T1000 (cell line): ENCODE data around the gene CFAP77.

Experiments used
- DNase-seq: peaks from one replicate; lab custom pipeline; 2025; ENCODE audit warnings: mixed read lengths; lab: John Stamatoyannopoulos, UW

The CFAP77 gene

DNA sequence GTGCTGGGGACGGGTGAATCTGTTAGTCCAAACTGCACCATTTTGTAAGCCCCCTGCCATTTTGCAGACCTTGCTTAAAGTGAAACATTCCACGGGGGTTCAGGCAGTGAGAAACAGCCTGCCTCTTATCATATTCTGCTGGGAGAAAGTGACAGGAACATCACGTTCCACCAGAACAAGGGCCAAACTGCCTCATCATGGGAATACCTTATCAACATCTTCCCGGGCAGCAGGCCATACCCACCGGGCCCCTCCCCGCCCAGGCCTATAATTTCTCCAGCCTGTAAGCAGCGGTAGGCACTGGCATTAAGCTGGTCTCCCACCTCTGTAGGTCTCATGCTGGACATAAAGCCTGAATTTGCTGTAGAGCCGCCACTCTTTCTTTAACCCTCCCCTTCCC lies 1.5 kb upstream of the CFAP77 start:
- DNase-seq = no peak

DNA sequence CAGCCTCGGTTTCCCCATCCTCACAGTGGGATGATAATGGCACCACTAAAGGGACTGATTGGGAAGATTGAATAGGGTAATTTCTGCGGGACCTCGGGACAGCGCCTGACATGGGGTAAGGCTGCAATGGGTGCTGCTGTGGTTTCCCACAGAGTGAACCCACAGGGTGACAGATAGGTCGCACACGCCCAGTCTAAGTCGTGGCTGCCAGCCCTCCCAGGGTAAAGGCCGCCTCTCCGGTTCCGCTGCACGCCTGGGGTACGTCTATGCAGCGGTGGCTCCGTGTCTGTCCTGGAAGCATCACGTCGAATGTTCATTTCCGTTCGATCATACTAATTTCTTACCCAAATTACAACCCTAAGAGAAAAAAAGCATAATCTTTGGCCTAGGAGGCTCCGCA lies 631 bp downstream of the CFAP77 start:
- DNase-seq = no peak

DNA sequence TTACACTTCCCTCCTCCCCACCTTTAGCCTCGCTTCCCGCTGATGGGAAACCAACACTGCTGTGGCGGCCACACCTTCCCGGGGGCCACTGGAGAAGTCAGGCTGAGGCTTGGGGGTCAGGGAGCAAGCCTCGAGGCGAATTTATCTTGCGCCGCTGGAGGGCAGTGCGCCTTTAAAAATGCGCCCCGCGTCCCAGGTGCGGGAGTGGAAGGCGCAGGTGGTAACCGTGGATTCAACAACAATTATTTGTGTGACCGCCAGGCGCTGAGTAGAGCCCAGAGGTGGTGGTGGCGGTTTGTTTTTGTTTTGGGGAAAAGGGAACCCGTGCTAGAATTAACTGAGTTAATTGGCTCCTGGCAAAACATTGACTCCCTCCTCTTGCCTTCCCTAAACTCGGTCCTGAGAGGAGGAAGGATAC lies 1.1 kb downstream of the CFAP77 start:
- DNase-seq = no peak

DNA sequence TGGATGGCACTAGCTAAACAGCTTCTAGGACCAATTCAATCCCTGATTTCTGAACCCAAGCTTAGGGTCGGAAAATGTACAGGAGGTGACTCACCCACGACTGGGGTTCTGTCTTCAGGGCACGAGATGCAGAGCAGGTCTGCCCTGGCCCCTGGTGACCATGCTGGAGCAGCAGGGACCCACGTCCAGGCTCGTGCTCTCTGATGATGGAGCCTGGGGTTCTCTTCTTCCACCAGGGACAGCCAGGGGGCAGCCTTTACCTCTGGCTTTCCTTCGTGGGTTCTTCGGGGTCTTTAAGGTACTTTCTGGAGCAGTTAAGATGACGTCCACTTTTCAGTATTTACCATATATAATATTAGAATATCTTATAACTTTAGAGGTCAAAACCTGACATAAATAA lies 2.1 kb downstream of the CFAP77 start:
- DNase-seq = no peak

DNA sequence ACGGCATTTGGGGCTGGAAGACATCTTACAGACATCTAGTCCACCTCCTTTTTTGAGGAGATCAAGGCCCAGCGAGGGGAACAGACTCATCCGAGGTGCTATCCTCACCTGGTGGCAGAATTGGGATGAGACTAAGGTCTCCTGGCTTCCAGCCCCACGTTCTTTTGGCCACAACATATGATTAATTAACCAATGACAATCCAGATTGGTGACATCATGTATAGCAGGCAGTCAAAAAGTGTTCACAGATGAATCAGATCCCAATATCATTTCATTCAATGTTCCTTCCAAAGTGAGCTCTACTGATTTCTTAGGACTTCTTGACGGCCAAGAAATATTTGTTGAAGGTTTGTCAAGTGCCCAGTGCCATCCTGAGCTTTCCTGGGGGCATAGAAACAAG lies 3.9 kb downstream of the CFAP77 start:
- no peak for DNase-seq

DNA sequence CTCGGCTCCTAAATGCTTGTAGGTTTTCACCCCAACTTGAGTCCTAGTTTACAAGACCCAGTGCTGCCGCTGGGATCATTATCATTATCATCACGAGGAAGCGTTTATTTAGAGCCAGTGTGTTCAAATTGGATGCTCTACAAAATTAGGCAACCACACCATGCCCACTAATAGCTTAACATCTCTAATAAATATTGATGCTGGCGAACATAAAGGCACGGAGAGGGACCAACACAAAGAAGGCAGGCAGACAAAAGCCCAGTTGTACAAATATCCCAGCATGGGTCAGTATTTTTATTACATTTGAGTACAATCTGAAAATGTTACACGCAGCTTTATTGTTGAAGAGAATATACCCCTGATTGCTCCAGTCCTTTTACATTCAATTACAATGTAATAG lies 4.7 kb downstream of the CFAP77 start:
- no peak for DNase-seq

DNA sequence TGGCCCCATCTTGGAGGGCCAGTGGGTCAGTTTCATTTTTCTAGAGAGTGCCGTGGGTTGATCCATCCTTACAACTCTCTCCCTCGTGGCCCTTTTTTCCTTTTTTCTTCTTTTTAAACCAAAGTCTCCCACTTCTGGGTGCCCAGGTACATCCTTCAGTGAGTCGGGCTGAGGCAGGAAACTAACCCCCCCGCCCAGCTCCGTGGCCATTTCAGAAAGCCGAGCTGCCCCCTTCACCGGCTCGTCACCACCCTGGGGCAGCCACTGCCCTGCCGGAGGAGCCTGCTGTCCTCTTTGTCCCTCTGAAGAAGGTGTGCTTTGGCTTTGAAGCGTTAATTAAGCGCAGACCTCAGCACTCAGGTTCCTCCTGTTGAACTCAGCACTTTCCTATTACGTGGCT lies 5.2 kb downstream of the CFAP77 start:
- no peak for DNase-seq

DNA sequence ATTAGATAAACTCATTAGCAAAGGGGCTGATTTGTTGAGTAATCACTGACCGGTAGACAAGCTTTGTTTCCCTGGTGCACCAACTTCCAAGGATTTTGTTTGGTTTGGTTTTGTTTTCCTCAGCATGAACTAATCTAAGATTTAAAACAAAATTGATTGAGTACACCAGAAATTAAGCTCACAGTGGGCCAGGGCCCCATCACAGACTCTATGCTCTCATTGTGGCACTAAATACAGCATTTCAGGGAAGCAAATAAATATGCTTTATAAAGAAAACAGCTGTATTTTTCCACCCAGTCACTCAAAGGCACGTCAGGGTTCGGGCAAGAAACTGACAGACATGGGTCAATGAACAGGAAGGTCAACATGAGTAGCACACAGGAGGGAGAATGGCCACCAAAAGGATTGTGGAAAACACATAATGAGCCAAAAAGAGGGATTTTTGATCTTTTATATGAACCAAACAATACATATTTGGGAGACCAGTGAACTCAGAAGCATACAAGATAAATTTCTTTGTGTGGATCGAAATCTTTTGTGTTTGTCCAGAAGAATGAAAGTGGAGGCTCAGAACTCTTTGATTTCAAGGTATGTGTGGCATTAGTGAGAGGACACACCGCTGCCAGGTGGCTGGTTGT lies 8.8 kb downstream of the CFAP77 start:
- DNase-seq = no peak

DNA sequence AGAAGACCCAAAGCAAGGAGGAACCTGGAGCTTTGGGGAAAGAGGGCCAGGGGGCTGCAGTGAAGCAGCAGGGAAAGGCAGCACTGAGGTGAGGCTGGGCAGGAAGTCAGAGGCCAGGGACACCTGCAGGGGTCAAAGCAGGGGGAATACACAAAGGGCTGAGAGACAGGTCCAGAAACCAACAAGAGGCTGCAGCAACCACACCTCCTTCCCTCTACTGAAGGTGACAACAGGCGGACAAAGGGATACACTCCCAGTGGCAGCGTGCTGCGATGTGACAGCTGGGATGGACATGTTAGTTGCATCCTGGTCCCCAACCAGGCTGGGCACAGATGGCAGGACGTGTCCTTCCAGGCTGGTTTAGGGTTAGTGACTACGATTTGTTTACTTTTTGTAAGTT lies 12.6 kb downstream of the CFAP77 start:
- no peak for DNase-seq

DNA sequence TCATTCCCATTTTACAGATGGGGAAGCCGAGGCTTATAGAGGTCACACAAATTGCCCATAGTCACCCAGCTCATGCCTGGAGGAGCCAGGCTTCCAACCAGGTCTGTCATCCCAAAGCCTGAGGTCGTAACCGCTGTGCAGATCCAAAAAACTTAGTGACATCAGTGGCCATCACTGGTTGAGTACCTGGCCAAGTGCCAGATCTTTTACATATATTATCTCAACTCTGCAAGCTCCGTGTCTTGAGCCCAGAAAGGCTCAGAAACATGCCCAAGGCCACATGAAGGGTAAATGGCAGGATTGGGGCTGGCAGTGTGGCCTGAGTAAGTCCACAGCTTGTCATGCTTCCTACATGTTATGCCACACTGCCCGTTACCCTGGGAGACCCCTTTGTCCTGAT lies 13.5 kb downstream of the CFAP77 start:
- no peak for DNase-seq

DNA sequence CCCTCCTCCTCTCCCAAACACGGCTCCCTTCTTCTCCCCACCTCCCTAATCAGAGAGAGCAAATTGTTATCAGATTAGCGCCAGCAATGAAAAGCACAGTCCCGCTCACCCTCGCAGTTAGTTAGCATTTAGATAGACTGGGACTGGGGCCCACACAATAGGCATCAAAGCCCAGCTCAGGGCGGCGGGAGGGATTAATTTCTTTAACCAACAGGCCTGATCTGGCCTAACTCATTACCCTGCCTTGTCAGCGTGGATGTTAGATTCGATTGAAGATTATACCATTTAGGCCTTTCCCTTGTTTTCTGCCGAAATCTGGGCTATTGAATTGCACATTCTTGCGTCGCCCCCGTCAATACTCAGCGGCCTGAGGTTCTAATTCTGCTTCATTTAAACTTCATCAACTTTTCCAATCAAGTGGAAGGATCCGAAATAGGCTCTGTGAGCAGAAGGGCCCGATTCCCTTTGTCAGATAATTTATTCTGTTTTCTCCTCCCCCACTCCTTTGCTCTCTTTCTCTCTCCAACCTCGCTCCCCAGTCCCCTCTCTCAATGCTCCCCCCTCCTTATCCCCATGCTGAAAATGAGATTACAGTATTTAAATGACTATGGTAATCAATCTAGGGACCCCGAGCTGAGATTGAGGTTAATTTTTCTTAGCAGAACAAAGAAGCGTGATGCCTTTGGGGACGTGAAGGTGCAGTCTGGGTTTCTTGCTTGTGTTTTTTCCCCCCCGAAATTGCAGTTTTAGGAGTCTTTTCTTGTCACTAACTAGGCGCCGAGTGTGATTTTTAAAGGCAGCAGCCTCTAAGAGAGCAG lies 15.1 kb downstream of the CFAP77 start:
- no peak for DNase-seq

DNA sequence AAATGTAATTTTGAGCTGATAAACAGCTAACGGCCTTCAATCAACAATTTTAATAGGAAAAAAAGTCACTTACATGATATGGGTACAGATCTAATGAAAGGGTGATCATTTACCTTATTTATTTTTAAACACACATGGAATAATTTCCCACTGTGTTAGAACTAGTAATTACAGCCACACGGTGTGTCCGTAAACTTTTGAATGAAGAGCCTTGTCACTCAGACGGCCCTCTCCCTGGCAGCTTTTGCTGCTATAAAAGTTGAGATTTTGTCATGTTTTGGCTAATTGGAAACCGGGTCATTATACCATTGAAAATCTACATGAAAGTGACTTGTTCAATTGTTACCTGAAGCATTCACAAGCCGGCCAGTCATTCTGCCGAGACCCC lies 15.7 kb downstream of the CFAP77 start:
- DNase-seq = no peak

DNA sequence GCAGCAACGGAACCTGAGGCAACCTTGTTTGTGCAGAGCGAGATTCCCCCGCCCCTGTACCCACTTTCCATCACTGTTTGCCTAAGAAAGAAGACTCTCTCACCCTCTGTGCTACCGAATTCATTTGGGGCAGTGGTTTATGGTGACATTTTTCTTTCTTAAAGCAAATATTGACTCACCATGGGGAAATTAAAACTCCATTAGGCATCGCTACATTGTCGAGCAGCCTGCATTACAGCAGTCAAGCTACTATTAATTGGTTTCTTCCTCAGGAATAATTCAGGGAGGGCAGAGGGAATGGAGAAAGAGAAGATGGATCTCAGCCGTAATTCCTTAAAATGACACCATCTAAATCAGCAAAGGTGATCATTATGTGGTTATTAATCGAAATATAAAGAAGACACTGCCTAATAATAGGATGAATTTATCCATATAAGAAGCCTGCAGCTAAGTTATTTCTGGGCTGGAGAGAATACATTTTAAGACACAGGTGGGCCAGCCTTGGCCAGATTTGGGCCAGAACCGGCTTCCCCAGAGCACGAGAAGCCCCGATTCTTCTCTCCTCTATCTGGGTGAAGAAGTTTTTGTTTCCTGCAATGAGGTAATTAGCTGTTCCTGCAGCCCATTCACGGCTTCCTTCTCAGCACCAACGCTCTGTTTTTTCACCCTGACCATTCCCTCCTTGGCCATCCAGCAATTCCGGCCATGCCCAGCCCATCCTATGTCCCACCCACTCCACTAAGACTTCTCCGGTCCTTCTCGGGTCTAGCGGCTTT lies 16.8 kb downstream of the CFAP77 start:
- no peak for DNase-seq

DNA sequence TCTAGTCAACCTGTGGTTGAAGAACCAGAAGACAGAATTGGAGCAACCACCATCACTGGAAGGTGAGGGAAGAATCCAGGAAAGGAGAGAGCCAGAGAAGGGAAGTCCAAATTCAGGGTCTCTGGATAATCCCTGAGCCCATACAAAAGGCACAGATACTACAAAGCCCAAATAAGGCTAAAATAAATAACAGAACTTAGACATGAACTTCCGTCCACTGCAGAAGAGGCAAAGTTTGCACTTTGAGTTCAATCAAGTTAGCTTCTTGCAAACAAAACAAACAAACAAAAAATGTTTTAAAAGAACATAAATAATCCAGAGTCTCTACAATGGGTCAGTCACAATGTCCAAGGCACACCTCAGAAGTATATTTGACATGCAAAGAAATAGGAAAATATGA lies 21.0 kb downstream of the CFAP77 start:
- DNase-seq = no peak

DNA sequence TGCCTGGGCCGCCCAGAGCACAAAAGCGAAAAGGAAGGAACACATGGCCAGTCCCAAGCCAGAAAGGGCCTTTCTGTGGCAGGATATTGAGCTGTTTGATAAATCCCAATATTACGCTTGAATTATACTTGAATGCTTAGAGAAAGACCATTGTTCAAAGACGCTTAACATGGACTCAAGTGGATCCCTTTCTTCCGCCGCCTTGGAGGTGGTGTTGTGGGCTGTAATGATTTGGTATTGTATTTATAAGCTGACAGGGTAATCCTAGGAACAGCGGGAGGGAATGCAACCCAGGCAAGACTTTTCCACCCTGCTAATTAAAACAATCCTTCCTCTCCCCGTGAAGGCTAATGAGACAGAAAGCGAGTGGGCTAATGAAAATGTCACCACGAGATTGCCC lies 24.9 kb downstream of the CFAP77 start:
- DNase-seq = no peak

DNA sequence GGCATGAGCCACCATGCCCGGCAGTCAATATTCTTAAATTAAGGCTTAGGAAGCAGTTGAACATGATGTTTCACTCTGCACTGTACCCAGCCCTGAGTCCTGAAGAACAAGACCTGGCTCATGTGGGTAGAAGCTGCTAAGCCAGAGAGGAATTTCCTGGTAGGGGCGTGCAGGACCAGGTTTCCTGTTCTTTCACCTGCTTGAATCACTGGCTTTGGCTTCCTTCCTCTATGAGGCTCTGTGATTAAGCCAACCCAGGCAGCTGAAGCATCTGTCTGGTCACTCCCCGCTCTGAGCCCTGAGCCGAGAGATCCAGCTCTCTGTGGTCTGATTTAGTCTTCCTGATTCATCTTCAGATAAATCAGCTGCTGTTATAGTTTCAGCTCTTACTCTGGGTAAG lies 29.1 kb downstream of the CFAP77 start:
- no peak for DNase-seq

DNA sequence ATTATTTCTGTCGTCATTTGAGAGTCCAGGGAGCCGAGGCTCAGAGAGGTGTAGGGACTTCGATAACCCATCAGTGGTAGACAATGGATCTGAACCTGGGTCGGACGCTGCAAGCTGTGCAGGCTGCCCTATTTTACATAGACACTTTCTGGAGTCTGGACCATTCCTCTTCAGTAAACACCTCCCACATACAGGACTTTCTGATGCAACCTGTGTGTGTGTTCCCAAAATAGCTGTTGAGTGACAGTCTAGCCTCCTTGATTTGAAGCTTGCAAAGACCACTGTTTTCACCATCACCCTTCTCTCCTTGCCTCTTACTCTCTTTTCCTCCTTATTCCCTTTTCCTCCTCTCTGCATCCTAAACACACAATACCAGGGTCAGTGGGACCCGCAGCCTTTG lies 30.7 kb downstream of the CFAP77 start:
- DNase-seq = no peak

DNA sequence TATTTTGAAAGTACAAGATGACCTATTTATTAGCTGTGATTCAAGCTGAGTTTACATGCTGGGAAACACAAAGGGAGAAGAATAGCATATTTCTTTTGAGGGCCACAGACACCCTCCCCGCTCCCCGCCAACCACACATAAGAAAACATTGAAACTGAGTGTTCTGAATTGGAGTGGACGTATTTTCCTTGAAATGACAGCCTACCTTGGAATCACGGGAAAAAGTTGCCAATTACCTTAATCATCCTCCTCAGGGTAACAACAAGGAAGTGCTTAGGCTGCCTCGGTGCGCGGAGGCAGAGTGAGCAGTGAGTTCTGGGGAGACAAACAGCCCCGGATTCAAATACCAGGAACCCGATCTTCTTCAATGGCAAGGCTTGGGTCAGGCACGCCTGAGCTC lies 31.4 kb downstream of the CFAP77 start:
- DNase-seq = no peak

DNA sequence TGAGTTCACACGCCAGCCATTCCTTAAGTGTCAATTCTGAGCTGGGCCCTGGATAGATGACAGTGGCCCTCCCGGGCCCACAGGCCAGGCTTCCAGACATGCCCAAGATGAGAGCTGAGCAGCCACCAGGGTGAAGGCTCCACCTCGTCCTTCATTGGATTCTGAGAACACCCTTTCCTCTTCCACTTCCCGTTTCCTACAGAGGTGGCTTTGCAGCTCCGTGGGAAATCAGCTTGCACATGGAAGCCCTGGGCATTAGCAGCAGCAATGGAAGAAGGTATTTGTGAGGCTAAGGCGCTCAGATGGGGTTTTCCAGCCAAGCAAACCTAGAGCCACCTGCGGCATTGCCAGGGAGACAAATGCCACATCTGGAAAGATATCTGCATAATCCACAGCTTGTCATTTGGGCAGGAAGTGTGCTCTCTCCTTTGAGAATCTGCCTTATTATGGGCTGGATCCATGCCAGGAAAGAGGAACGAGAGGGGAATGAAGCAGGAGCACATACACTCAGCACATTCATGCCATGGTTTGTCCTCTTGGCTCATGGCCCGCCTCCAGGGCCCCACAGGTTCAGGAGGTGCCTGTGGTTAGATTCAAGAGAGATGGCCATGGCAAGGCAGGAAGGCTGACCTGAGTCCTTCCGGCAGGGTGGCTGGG lies 34.1 kb downstream of the CFAP77 start:
- no peak for DNase-seq

DNA sequence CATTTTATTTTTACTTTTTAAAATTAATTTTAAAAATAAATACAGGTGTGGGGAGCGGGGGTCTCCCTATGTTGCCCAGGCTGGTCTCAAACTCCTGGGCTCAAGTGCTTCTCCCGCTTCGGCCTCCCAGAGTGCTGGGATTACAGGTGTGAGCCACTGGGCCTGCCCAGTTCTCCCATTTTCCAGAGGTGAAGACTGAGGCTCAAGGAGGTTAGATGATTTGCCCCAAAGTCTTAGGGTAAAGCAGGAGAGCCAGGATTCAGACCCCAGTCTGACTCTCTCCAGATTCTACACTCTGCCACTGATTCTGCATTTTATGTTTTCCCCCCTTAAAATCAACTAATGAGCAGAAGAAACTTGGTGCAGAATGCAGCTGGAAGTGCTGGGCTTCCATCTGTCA lies 36.9 kb downstream of the CFAP77 start:
- DNase-seq = no peak

DNA sequence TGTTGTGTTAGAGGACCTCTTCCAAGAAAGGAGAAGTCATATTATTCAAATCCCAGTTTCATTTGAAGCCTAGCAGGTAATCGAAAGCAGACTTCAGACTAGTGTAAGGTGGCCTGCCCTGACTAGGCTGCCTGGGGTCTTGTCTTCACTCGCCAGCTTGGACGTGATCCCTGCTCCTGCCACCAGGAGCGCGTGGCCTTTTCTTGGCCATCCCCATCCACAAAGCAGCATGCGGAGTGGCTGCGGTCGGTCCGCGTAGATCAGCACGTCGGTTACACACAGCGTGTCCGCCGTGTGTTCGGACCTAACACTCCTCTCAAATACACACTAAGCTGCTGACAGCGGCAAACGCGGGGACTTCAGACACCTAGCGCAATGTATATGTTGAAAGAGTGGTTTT lies 37.3 kb downstream of the CFAP77 start:
- no peak for DNase-seq

DNA sequence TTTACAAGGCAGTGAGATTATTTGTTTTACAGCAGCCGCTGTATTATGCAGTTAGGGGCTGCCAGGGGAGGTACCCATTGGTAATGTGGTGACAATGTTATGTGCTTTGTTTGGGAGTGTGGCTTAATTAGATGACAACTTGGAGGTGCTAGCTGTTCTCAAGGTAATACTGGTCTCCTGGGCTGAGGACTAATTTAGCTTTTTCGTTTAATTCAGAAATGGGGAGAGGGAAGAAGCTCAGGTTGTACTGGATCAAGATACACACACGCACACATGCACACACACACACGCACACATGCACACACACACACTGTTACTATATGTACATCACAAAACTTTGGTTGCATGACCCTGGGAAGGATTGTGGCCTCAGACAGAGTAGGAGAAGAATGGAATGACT lies 37.9 kb downstream of the CFAP77 start:
- DNase-seq = no peak

DNA sequence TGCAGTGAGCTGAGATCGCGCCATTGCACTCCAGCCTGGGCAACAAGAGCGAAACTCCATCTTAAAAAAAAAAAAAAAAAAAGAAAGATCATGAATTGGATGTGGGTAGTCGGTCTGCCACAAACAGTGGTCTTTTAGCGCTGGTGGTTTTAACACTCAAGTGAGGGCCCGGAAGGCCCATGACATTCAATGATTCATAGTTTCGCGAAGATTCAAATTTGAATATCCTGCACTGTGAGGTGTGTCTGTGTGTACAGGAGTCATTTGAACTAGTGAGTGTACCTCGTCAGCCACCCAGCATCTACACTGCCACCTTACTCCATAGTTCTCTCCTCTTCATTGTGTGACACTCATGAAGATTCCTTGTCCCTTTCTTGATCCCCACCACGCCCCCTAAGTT lies 41.3 kb downstream of the CFAP77 start:
- no peak for DNase-seq
